ENCODE measurements around the gene RTN1.

DNA sequence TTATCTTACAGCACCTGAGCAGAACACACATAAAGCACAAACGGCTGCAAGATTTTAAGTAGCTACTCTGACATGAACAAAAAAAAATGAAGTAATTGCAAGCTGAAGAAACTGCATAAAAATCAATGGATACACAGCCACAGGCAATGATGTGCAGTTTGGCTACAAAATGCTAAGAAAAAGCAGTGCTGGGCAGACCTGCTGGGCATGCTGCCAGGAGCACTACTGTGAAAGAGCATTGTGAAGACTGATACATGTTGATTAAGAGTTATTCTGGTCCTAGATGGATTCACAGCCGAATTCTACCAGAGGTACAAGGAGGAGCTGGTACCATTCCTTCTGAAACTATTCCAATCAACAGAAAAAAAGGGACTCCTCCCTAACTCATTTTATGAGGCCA, 20.1 kb upstream of the RTN1 start:
- TF ChIP-seq CTCF (IDR thresholded peaks at IDR 0.05) = no peak
- no peak for TF ChIP-seq POLR2AphosphoS5 (IDR thresholded peaks at IDR 0.05)
- TF ChIP-seq POLR2A (IDR thresholded peaks at IDR 0.05; ENCODE audit: low read depth) = no peak
